Measurements from ENCODE around the gene NDST4. TPM values are rescaled to one million over a fixed set of nuclear protein-coding genes. Genes with fewer than 3 reads are reported as not detected.
A peak's percentile ranks its signal among the peaks of the same experiment; 100 is the strongest.

NDST4 gene
- total RNA-seq, 1 experiment from 2014 or later, result not detected

GRCh38 chr4:115042496-115042895 is 70.9 kb downstream of the NDST4 start:
- Histone ChIP-seq H3K9me2 (ENCODE audit: insufficient read depth) (no peaks in the 10 kb centered on the region), H3K36me3 (ENCODE audit: control insufficient read depth in 1 of 2, insufficient read depth in 2 of 2, low read length in 2 of 2) (no peaks in the 10 kb centered on the region), H3K9ac (ENCODE audit: low read length) (no peak overlapping the region), H3K4me1 (ENCODE audit: control insufficient read depth in 1 of 2, insufficient read depth in 2 of 2, low read length in 2 of 2) (no peaks in the 10 kb centered on the region), H3K79me2 (ENCODE audit: insufficient read depth, low read length) (no peaks in the 10 kb centered on the region), H4K20me1 (ENCODE audit: insufficient read depth) (no peaks in the 10 kb centered on the region), H3K4me3 (replicated peaks in 1 of 2; ENCODE audit: low read depth in 1 of 2, low read length in 2 of 2) (no peak overlapping the region), H3K4me2 (ENCODE audit: low read length) (no peak overlapping the region), H3K27me3 (ENCODE audit: insufficient read depth, low read length) (no peaks in the 10 kb centered on the region), H3K9me3 (ENCODE audit: control insufficient read depth in 1 of 2, insufficient read depth in 1 of 2, low read depth in 1 of 2, low read length in 2 of 2) (no peaks in the 10 kb centered on the region), H2AFZ (ENCODE audit: low read depth, low read length, poor library complexity, severe bottlenecking) (no peak overlapping the region), H3K27ac (ENCODE audit: low read depth, low read length) (no peak overlapping the region)
- intact Hi-C loops (cut with micrococcal nuclease), result no loop called here
- BruUV-seq (replicated peaks), result no TSS peak
- ChIA-PET RAD21 (ENCODE audit: low non-redundant PET in 1 of 2, low total read pairs in 2 of 2, uncharacterized antibody in 2 of 2, unreplicated experiment in 2 of 2) (no interaction called here), CTCF (no interaction called here), POLR2A (no interaction called here)
- TF ChIP-seq POLR2AphosphoS5 (IDR thresholded peaks at IDR 0.05; ENCODE audit: low read depth, low read length) (no peak), CTCF (IDR thresholded peaks at IDR 0.05 in 2 of 3, conservative IDR thresholded peaks at IDR 0.05 in 1 of 3; ENCODE audit: borderline replicate concordance in 1 of 3, insufficient read depth in 1 of 3, low read depth in 2 of 3, low read length in 2 of 3) (peak in 2 of 3 experiments; percentile 35 to 36; a peak in 4 of 6 replicates)
- peak; percentile 69 for ATAC-seq
- DNase-seq (ENCODE audit: low read depth, low spot score), result no peak

- Histone ChIP-seq H3K4me2 (ENCODE audit: low read length) (no peak overlapping the region), H2AFZ (ENCODE audit: low read depth, low read length, poor library complexity, severe bottlenecking) (no peak overlapping the region), H3K4me1 (ENCODE audit: control insufficient read depth in 1 of 2, insufficient read depth in 2 of 2, low read length in 2 of 2) (no peaks in the 10 kb centered on the region), H4K20me1 (ENCODE audit: insufficient read depth) (no peaks in the 10 kb centered on the region), H3K9me3 (ENCODE audit: control insufficient read depth in 1 of 2, insufficient read depth in 1 of 2, low read depth in 1 of 2, low read length in 2 of 2) (no peaks in the 10 kb centered on the region), H3K9me2 (ENCODE audit: insufficient read depth) (no peaks in the 10 kb centered on the region; the same call in 1 of the 2 replicates), H3K36me3 (ENCODE audit: control insufficient read depth in 1 of 2, insufficient read depth in 2 of 2, low read length in 2 of 2) (no peaks in the 10 kb centered on the region), H3K27me3 (ENCODE audit: insufficient read depth, low read length) (no peaks in the 10 kb centered on the region), H3K79me2 (ENCODE audit: insufficient read depth, low read length) (no peaks in the 10 kb centered on the region), H3K4me3 (replicated peaks in 1 of 2; ENCODE audit: low read depth in 1 of 2, low read length in 2 of 2) (no peak overlapping the region), H3K27ac (ENCODE audit: low read depth, low read length) (no peak overlapping the region), H3K9ac (ENCODE audit: low read length) (no peak overlapping the region)
- ChIA-PET POLR2A (no interaction called here), CTCF (no interaction called here), RAD21 (ENCODE audit: low non-redundant PET in 1 of 2, low total read pairs in 2 of 2, uncharacterized antibody in 2 of 2, unreplicated experiment in 2 of 2) (no interaction called here)
- intact Hi-C loops (cut with micrococcal nuclease), result no loop called here
- no TSS peak for BruUV-seq (replicated peaks)
- ATAC-seq (no peak), DNase-seq (ENCODE audit: low read depth, low spot score) (no peak)
- no peak for TF ChIP-seq TCF7L2 (IDR thresholded peaks at IDR 0.05; ENCODE audit: borderline replicate concordance, extremely low read depth, insufficient read depth, insufficient read length)
- TF ChIP-seq JUND (IDR thresholded peaks at IDR 0.05), result no peak
- no peak for TF ChIP-seq ZNF274 (IDR thresholded peaks at IDR 0.05; ENCODE audit: low read depth, low read length)
- TF ChIP-seq CTCF (IDR thresholded peaks at IDR 0.05 in 2 of 3, conservative IDR thresholded peaks at IDR 0.05 in 1 of 3; ENCODE audit: borderline replicate concordance in 1 of 3, insufficient read depth in 1 of 3, low read depth in 2 of 3, low read length in 2 of 3), result no peak
- TF ChIP-seq SRF (IDR thresholded peaks at IDR 0.05; ENCODE audit: low read depth), result no peak
- no peak for TF ChIP-seq ZFX (IDR thresholded peaks at IDR 0.05)
- no peak for TF ChIP-seq EGR1 (IDR thresholded peaks at IDR 0.05; ENCODE audit: low read depth)
- no peak for TF ChIP-seq EZH2 (IDR thresholded peaks at IDR 0.05)
- TF ChIP-seq CBX3 (IDR thresholded peaks at IDR 0.05; ENCODE audit: low read depth), result no peak
- no peak for TF ChIP-seq ZBTB33 (IDR thresholded peaks at IDR 0.05; ENCODE audit: extremely low read depth, insufficient replicate concordance, low read length)
- no peak for TF ChIP-seq FOSL1 (IDR thresholded peaks at IDR 0.05; ENCODE audit: low read depth)
- no peak for TF ChIP-seq SP1 (IDR thresholded peaks at IDR 0.05; ENCODE audit: low read depth)
- no peak for TF ChIP-seq POLR2A (IDR thresholded peaks at IDR 0.05; ENCODE audit: borderline replicate concordance, extremely low read depth, insufficient read depth, insufficient read length)
- no peak for TF ChIP-seq POLR2AphosphoS5 (IDR thresholded peaks at IDR 0.05; ENCODE audit: low read depth, low read length)
- no peak for TF ChIP-seq MAX (IDR thresholded peaks at IDR 0.05)
These were observed 83.1 kb downstream of the NDST4 start for GRCh38 chr4:115030281-115030680.

All from HCT116 (cell line).